ENCODE results near the gene TEX14.

DNA sequence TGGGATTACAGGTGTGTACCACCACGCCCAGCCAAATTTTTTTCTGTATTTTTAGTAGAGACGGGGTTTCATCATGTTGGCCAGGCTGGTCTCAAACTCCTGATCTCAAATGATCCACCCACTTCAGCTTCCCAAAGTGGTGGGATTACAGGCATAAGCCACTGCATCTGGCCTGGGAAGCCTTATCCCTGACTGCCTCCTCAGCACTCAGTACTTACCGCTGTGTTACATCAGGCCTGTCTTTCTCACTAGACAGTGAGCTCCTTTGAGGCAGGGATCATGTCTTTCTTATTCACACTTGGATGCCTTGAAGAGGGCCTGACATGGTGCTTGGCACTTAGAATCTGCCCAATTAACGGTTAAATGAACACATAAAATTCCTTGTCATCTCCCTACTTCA is 121.1 kb downstream of the TEX14 start:
- TF ChIP-seq, protein P1, sequence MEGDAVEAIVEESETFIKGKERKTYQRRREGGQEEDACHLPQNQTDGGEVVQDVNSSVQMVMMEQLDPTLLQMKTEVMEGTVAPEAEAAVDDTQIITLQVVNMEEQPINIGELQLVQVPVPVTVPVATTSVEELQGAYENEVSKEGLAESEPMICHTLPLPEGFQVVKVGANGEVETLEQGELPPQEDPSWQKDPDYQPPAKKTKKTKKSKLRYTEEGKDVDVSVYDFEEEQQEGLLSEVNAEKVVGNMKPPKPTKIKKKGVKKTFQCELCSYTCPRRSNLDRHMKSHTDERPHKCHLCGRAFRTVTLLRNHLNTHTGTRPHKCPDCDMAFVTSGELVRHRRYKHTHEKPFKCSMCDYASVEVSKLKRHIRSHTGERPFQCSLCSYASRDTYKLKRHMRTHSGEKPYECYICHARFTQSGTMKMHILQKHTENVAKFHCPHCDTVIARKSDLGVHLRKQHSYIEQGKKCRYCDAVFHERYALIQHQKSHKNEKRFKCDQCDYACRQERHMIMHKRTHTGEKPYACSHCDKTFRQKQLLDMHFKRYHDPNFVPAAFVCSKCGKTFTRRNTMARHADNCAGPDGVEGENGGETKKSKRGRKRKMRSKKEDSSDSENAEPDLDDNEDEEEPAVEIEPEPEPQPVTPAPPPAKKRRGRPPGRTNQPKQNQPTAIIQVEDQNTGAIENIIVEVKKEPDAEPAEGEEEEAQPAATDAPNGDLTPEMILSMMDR (IDR thresholded peaks at IDR 0.05) = no peak
- TF ChIP-seq POLR2A (IDR thresholded peaks at IDR 0.05) = no peak

Data from lower leg skin (tissue), 3 donors.